ENCODE measurements around the gene CRB2.

Gene CRB2

DNA sequence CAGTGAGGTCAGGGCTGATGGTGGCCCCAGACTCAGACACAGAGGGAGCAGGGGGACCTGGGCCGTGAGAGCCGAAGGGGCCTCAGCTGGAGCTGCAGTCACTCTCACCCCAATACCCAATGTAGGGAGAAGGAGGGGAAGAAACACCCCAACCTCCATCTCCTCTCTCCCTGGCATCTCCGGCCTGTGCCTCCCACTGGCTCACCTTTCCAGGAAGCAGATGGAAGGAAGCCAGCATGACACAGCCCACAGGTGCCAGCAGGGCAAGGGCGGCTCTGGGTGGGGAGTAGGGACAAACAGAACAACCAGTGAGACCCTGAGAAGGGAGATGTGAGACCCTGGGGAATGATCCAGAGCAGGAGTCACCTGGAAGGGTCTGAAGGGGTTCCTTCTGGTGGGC lies 3.0 kb upstream of the CRB2 start:
- Histone ChIP-seq H3K36me3 (ENCODE audit: control insufficient read depth, low read depth, low read length) (no peaks in the 10 kb centered on the region), H3K27me3 (ENCODE audit: control insufficient read depth, insufficient read depth, low read length) (no peaks in the 10 kb centered on the region), H3K9ac (ENCODE audit: low read length) (no peak overlapping the region), H3K4me3 (ENCODE audit: low read length) (no peak overlapping the region), H3K27ac (ENCODE audit: low read length) (no peak overlapping the region), H3K9me3 (ENCODE audit: control insufficient read depth, low read depth, low read length) (no peaks in the 10 kb centered on the region), H3K4me1 (ENCODE audit: control insufficient read depth, low read depth, low read length) (peaks cover 16% of the 10 kb centered on the region)

DNA sequence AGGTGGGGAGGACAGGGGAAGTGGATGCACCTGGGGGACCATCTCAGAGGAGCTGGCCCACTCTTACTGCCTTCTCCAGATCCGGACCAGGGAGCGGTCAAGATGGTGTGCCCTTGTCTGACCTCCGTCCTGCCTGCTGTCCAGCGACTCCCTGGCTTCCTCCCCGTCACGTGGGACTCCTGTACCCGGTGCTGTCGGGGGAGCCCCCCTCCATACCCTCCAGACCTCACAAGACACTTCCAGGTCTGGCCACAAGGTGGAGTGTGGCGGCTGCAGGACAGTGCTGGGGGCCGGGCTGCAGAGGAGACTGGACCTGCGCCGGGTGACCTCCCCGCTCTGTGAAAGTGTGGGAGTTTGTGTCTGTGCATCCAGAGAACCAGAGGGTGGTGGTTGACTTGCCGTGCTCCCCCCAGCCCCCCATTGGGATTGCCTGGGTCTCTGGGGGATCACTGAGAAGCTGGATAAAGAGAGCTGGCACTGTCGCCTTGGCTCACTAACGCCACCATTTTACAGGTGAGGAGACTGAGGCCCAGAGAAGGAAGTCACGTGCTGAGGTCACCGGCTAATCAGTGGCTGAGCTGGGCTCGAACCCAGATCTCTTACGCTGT lies 1.9 kb upstream of the CRB2 start:
- no peaks in the 10 kb centered on the region for H3K27me3 ChIP-seq (ENCODE audit: control insufficient read depth, insufficient read depth, low read length)
- H3K4me3 ChIP-seq (ENCODE audit: low read length) = no peak overlapping the region
- no peak overlapping the region for H3K27ac ChIP-seq (ENCODE audit: low read length)
- H3K9ac ChIP-seq (ENCODE audit: low read length) = no peak overlapping the region
- no peaks in the 10 kb centered on the region for H3K36me3 ChIP-seq (ENCODE audit: control insufficient read depth, low read depth, low read length)
- H3K4me1 ChIP-seq (ENCODE audit: control insufficient read depth, low read depth, low read length) = peaks cover 25% of the 10 kb centered on the region
- no peaks in the 10 kb centered on the region for H3K9me3 ChIP-seq (ENCODE audit: control insufficient read depth, low read depth, low read length)

DNA sequence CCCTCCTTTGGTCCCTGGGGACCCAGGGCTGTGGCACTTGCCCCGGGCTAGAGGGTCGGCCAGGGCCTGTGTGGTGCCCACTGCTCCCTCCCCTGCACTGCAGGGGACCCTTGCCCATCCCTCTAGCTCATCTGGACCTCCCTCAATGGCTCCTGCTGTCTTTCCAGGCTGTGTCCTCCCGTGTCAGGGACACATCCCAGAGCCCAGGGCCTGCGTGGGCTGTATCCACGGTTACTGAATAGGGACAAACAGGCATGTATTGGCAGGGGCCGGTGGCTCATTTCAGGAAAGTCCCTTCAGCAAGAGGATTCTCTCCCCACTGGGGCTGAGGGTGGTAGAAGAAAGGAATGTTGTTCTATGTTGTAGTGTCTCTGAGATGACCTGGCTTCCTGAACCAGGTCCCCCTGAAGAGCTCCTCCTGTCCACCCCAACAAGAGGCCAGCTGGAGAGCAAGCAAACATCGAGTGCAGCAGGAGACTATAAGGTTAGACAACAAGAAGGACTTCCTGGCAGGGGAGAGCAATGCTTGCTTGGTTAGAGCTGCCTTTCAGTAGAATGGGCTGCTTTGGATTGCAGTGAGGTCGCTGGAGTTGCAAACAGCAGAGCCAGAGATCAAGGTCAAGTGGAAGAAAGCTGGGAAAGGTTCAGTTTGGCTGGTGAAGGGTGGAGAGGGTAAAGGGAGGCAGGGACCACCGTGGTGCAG lies 1.0 kb upstream of the CRB2 start:
- Histone ChIP-seq H3K9ac (ENCODE audit: low read length) (no peak overlapping the region), H3K4me1 (ENCODE audit: control insufficient read depth, low read depth, low read length) (peaks cover 32% of the 10 kb centered on the region)

DNA sequence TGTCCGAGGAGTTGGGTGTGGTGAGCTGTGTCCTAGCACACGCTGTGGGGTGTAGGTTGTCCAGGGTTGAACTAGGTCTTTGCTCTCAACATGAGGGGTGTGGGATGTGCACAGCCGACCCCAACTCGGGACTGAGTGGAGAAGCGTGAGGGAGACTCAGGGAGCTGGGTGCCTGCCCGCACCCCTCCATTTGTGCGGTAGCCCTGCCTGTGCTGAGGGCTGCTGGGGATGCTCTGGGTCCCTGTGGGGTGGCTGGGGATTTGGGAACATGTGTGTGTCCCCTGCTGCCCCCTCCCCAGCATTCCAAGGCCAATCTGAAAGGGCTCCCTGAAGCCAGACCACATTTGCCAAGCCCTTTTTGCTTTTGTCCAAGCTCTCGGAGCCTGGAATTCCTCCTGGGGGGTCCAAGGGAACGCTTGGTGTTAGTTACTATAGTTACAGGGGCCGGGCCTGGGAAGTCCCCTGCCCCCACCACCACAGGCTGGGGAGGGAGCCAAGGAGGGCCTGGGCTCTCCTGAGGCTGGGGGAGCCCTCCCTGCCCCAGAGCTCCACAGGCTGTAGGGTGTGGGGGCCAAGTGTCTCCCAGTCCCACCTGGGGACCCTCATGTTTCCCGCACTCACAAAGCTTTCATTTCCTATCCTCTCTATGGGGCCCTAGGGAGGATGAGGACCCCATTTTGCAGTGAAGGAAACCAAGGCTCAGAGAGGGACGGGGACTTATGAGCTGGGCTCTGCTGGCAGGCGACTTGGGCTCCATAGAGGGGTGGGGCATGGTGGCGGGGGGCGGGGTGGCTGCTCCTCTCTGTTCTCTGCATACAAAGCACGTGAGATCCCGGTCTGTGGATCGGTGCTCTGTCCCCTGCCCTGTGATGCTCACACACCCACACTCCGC lies 1.1 kb downstream of the CRB2 start:
- Histone ChIP-seq H3K9me3 (ENCODE audit: control insufficient read depth, low read depth, low read length) (no peaks in the 10 kb centered on the region), H3K9ac (ENCODE audit: low read length) (peak overlapping the region; percentile 50), H3K4me1 (ENCODE audit: control insufficient read depth, low read depth, low read length) (peaks cover 50% of the 10 kb centered on the region), H3K4me3 (ENCODE audit: low read length) (peak overlapping the region; percentile 61), H3K36me3 (ENCODE audit: control insufficient read depth, low read depth, low read length) (no peaks in the 10 kb centered on the region), H3K27me3 (ENCODE audit: control insufficient read depth, insufficient read depth, low read length) (no peaks in the 10 kb centered on the region), H3K27ac (ENCODE audit: low read length) (peak overlapping the region; percentile 33)

More for the DNA sequence above, 1.0 kb upstream of the CRB2 start:
- no peaks in the 10 kb centered on the region for H3K36me3 ChIP-seq (ENCODE audit: control insufficient read depth, low read depth, low read length)
- H3K4me3 ChIP-seq (ENCODE audit: low read length) = peak overlapping the region; percentile 61
- no peaks in the 10 kb centered on the region for H3K9me3 ChIP-seq (ENCODE audit: control insufficient read depth, low read depth, low read length)
- H3K27ac ChIP-seq (ENCODE audit: low read length) = no peak overlapping the region
- H3K27me3 ChIP-seq (ENCODE audit: control insufficient read depth, insufficient read depth, low read length) = no peaks in the 10 kb centered on the region

DNA sequence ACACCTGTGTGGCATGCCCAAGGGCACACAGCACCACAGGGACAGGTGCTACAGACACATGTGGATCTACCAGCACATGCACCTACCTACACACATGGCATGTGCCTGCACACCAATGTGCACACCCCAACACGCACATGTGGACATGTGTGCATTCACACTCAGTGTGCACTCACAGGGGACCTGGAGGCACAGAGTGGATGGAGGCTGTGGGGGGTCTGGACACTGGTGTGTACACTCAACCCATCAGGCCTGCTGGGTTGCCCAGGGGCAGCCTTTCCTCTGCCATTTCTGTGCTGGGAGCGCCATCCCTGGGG lies 1.7 kb downstream of the CRB2 start:
- no peaks in the 10 kb centered on the region for H3K36me3 ChIP-seq (ENCODE audit: control insufficient read depth, low read depth, low read length)
- peak overlapping the region; percentile 61 for H3K4me3 ChIP-seq (ENCODE audit: low read length)
- peak overlapping the region; percentile 50 for H3K9ac ChIP-seq (ENCODE audit: low read length)
- H3K27ac ChIP-seq (ENCODE audit: low read length) = peak overlapping the region; percentile 33
- H3K9me3 ChIP-seq (ENCODE audit: control insufficient read depth, low read depth, low read length) = no peaks in the 10 kb centered on the region
- H3K27me3 ChIP-seq (ENCODE audit: control insufficient read depth, insufficient read depth, low read length) = no peaks in the 10 kb centered on the region
- H3K4me1 ChIP-seq (ENCODE audit: control insufficient read depth, low read depth, low read length) = peaks cover 54% of the 10 kb centered on the region

DNA sequence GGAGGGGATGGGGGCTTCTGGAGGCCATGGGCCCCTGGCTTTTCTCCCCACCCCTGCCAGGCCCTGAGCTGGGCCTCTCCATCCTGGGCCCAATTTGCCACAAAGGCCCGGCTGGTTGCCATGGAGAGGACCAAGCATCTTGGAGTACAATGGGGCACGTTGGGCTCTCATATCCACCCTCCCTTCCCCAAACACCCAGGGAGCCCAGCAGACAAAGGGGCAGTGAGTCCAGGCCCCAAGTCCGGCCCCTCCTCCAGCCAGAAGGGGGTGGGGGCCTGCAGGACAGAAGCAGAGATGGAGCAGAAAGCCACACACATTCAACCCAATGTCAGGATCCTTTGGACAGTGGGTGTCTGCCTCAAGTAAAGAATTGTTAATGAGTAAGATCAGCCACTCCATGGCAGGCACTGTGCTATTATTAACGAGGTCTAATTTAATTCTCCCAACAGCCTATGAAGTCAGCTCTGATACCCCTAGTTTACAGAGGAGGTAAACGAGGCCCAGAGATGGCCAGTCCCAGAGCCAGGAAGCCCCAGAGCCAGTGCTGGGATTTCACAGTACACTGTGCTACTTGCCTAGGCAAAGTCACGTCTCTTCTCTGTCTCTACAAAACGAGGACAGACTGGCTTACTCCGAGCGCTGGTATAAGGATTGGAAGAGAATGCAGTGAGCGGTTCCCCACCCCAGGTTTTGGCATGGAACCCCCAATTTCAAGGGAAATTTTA lies 2.3 kb downstream of the CRB2 start:
- Histone ChIP-seq H3K9me3 (ENCODE audit: control insufficient read depth, low read depth, low read length) (no peaks in the 10 kb centered on the region), H3K9ac (ENCODE audit: low read length) (peak overlapping the region; percentile 50), H3K27ac (ENCODE audit: low read length) (peak overlapping the region; percentile 33), H3K4me3 (ENCODE audit: low read length) (peak overlapping the region; percentile 61), H3K27me3 (ENCODE audit: control insufficient read depth, insufficient read depth, low read length) (no peaks in the 10 kb centered on the region), H3K36me3 (ENCODE audit: control insufficient read depth, low read depth, low read length) (no peaks in the 10 kb centered on the region), H3K4me1 (ENCODE audit: control insufficient read depth, low read depth, low read length) (peaks cover 54% of the 10 kb centered on the region)

DNA sequence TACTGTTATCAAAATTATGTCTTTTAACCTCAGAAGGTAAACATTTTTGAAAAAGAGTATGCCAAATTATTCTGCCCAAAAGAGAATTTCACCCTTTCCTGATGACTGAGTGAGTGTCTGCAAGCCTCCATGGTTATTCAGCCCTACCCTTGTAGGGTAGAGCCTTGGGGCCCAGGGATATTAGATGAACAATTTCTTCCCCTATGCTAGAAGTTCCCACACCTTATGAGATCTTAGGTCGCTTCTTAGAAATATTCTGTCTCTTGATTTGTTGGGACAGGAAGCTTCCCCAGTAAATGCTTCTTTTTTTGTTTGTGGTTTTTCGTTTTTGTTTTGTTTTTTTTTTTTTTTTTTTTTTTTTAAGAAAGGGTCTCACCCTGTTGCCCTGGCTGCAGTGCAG lies 3.1 kb downstream of the CRB2 start:
- Histone ChIP-seq H3K9me3 (ENCODE audit: control insufficient read depth, low read depth, low read length) (no peaks in the 10 kb centered on the region), H3K36me3 (ENCODE audit: control insufficient read depth, low read depth, low read length) (no peaks in the 10 kb centered on the region), H3K27ac (ENCODE audit: low read length) (peak overlapping the region; percentile 28), H3K27me3 (ENCODE audit: control insufficient read depth, insufficient read depth, low read length) (no peaks in the 10 kb centered on the region), H3K9ac (ENCODE audit: low read length) (peak overlapping the region; percentile 34), H3K4me3 (ENCODE audit: low read length) (peak overlapping the region; percentile 25), H3K4me1 (ENCODE audit: control insufficient read depth, low read depth, low read length) (peaks cover 54% of the 10 kb centered on the region)

DNA sequence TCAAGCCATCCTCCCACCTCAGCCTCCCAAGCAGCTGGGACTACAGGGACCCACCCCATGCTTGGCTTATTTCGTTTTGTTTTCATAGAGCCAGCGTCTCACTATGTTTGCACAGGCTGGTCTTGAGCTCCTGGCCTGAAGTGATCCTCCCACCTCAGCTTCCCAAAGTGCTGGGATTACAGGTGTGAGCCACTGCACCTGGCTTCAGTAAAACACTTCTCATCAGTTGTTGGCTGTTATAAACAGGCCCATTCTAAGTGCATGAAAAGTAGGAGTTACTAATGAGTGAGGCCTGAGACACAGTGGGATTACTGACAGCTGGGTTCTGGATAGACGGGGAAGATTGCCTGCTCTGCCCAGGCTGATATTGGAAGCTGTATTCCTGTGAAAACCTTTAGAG lies 3.5 kb downstream of the CRB2 start:
- Histone ChIP-seq H3K4me1 (ENCODE audit: control insufficient read depth, low read depth, low read length) (peaks cover 54% of the 10 kb centered on the region), H3K9ac (ENCODE audit: low read length) (no peak overlapping the region), H3K4me3 (ENCODE audit: low read length) (no peak overlapping the region)

DNA sequence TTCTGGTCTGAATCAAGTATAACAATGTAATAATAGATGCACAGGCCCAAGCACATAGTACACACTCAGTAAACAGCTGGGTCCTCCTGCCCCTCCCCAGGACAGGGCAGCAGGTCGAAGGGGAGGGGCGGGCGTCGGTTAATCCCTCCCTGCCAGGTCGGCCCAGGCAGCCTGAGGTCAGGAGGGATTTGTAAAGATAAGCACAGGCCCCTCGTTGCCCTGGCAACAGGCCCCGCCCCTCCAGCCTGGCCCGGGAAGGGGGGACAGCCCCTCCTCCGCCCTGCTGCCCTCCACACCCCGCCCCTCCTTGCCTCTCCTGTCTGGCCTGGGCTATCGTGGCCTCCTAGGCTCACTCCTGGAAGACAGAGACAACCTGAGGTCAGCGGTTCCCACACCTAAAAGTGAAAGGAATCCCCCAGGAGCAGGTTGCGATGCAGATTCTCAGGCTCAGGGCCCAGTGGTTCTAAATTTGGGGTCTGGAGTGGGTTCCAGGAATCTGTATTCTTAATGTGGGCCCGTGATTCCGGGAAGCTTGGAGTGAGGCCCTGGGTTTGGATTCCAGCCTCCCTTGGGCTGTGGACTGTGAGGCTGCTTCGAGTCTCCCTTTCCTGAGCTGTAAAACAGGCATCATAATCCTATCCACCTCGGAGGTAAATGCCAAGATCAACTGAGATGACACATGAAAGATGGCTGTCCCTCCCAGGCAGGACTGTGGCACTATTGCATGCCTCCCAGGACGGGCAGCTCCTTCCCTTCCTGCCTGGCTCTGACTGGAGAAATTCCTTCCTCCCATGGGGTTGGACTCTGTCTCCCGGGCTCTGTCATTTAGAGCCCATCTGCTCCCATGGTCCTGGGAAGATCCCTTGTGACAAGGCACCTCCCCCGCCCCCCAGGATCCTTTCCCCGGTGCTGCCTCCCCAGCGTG lies 4.4 kb downstream of the CRB2 start:
- H3K9ac ChIP-seq (ENCODE audit: low read length) = peak overlapping the region; percentile 51
- no peaks in the 10 kb centered on the region for H3K36me3 ChIP-seq (ENCODE audit: control insufficient read depth, low read depth, low read length)
- H3K4me1 ChIP-seq (ENCODE audit: control insufficient read depth, low read depth, low read length) = peaks cover 54% of the 10 kb centered on the region
- no peaks in the 10 kb centered on the region for H3K27me3 ChIP-seq (ENCODE audit: control insufficient read depth, insufficient read depth, low read length)
- H3K4me3 ChIP-seq (ENCODE audit: low read length) = no peak overlapping the region
- H3K9me3 ChIP-seq (ENCODE audit: control insufficient read depth, low read depth, low read length) = no peaks in the 10 kb centered on the region
- H3K27ac ChIP-seq (ENCODE audit: low read length) = no peak overlapping the region

More for the DNA sequence above, 3.5 kb downstream of the CRB2 start:
- Histone ChIP-seq H3K27me3 (ENCODE audit: control insufficient read depth, insufficient read depth, low read length) (no peaks in the 10 kb centered on the region), H3K36me3 (ENCODE audit: control insufficient read depth, low read depth, low read length) (no peaks in the 10 kb centered on the region), H3K9me3 (ENCODE audit: control insufficient read depth, low read depth, low read length) (no peaks in the 10 kb centered on the region), H3K27ac (ENCODE audit: low read length) (no peak overlapping the region)

DNA sequence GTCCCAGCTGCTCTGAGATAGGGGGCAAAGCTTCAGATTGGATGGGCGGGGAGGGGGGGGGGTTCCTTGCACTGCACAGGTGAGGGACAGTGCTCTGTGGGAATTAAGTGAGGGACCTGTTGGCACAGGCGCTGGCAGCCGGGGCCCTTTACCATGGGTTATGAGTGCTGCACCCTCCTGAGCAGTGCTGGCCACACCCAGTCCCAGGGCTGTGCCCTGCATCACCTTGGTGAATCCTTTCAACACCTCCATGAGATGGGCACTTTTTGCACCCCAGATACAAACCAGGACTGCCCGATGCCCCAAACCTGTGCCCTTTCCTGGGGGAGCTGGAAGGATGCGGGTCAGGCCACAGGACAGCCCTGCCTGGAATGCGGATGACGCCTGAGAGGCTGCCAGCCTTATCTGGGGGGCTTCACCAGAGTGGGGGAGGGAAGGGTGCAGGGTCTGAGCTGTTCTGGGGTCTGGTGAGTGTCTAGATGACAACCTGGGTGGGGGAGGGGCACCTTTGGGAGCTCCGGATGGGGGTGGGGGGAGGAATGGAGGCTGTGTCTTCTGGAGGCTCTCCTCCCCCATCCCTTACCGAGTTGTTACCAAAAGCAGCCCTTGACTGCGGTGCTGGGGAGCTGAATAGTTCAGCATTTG lies 5.2 kb downstream of the CRB2 start:
- Histone ChIP-seq H3K36me3 (ENCODE audit: control insufficient read depth, low read depth, low read length) (no peaks in the 10 kb centered on the region), H3K4me3 (ENCODE audit: low read length) (no peak overlapping the region), H3K9me3 (ENCODE audit: control insufficient read depth, low read depth, low read length) (no peaks in the 10 kb centered on the region), H3K27ac (ENCODE audit: low read length) (no peak overlapping the region), H3K9ac (ENCODE audit: low read length) (no peak overlapping the region), H3K27me3 (ENCODE audit: control insufficient read depth, insufficient read depth, low read length) (no peaks in the 10 kb centered on the region), H3K4me1 (ENCODE audit: control insufficient read depth, low read depth, low read length) (peaks cover 54% of the 10 kb centered on the region)
